GM19395 (cell line): ENCODE measurements around the gene FMNL2.
"Not testable (repeated sequence)": the region's sequence is repeated elsewhere in the genome, so short reads cannot be mapped to it uniquely, and the experiment has no call there.

Experiments used
- ATAC-seq: cut with Tn5 transposase; IDR thresholded peaks from one replicate; pipeline ENCODE4 v1.9.1; 2021; ENCODE audit warnings: mild to moderate bottlenecking, moderate library complexity; ENCODE audit not compliant: unreplicated experiment

Gene FMNL2

DNA sequence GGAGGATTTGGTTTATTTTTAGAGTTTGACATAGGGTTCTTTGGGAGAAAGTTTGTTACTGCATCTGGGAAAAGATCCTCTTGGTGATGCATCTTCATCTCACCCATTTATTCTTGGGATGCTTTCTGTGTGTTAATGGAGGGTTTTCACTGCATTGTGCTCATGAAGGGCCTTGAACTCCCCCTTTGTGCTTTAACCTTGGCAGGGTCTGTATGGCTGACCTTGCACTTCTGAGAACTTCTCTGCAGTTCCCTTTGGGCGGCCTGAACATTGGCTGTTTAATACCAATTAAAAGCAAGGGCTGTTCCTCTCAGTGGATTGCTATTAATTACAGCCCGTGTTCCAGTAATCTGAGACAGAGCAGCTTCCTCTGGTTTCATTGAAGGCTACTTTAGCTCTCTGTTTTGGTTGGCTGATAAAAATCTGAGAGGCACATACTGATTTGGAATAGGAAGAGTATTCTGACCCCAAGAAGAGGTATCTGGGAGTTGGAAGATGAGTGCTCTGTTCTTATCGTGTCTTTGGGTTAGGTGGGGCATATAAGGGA is 37.5 kb downstream of the FMNL2 start:
- ATAC-seq: no peak

DNA sequence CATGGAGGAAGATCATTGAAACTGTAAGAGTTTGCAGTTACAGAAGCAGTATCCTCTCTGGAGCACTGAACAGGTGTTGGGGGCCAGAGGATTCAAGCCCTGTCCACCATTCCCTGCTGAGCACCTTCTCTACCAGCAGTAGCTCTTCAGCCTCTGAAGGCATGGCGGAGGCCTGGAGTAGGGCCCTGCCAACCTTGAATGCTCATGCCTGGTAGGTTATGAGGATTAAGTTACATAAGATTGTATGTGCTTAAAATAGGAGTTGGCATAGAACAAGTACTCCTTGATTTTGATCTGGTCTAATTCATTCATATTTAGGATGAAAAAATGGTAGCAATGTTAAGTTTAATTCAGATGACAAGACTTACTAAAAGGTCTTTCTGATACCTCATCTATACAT is 40.2 kb downstream of the FMNL2 start:
- no peak for ATAC-seq

DNA sequence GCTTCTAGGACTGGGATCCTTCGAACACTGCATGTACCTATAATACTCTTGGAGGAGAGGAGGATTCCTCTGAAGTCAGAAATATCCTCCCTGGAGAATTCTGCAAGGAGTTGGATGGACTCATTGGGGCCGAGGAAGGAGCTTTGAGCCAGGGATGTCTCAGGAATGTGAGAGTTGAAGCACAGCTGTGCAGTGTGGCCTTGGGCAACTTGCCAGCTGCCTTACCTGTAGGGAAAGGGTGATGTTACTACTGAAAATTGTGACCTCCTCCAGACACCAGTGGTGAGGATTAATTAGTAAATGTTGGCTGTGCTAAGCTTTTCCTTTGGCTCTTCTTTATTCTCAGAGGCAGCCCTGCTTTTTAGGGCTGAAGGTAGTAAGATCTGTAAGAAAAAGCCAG is 41.4 kb downstream of the FMNL2 start:
- no peak for ATAC-seq

DNA sequence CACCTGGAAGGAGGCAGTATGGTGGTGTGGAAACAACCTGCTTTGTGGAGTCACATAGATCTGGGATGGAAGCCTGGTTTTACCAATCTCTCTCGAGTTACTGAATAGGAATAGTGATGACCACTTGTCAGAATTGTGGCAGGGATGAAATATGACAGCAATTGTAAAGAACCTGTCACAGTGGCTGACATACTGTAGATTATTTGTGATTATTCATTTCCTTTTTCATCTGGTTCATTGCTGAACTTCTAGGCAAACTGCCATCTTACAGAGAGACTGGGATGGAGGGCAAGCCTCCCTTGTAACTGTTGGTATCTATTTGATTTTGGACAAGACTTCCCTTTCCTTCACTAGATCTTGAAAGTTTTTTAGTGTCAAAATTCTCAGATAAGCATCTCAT is 42.0 kb downstream of the FMNL2 start:
- no peak for ATAC-seq

DNA sequence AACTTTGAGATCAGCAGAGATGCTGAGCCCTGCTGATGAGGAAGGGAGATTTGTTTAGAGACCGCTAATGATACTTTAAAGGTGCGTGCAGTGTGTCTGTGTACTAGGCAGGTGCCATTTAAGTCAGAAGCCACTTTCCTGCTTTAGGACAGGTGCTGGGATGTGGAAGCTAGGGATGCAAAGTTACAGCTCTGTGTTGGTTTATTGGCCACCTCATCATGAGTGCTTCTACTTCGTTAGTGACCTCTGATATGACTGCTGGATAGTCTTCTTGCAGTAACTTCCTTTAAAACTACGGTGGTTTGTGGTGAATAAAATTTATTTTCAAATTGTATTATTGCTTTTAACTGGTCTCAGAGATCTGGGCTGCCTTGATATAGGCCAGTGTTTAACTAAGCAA is 44.1 kb downstream of the FMNL2 start:
- no peak for ATAC-seq

- no peak for ATAC-seq
Measured at GRCh38 chr2:152380261-152381055, 45.5 kb downstream of the FMNL2 start.

DNA sequence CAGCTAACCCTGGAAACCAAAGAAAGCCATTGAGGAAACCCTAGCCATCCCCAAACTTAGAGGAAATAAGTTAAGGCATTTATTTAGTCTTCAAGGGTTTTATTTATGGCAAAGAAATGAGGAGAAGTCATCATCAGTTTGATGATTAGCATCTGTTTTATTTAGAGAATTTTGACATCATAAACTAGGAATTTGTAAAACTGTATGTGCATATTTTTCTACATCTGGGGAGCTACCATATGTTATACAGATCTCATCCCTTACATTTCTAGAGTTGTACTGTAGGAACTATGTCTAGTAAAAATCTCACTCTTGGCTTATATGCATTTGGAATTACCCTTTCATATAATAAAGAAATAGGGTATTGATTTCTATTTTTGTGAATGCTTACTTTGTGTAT is 48.7 kb downstream of the FMNL2 start:
- no peak for ATAC-seq

- no peak for ATAC-seq
Measured at GRCh38 chr2:152384992-152385391, 50.0 kb downstream of the FMNL2 start.

GRCh38 chr2:152385650-152386049 is 50.7 kb downstream of the FMNL2 start:
- ATAC-seq: no peak

DNA sequence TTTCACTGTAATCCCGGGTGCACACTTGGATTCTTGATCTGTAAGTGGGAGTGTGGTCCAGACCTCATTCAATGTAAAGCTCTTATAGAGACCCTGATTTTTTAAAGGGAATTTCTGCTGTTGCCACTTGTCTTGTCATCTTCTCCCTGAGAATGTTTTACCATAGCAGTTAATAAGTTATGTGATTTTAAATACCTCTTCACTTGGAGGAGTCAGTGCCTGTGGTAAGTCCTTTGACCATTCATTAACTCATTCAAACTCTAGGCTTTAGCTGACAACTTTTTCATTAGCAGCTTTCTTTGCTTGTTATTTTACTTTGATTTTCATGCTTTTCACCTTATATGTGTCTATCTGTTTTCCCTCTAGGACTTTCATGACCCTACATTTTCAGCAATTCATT is 51.3 kb downstream of the FMNL2 start:
- ATAC-seq: peak; percentile 56

DNA sequence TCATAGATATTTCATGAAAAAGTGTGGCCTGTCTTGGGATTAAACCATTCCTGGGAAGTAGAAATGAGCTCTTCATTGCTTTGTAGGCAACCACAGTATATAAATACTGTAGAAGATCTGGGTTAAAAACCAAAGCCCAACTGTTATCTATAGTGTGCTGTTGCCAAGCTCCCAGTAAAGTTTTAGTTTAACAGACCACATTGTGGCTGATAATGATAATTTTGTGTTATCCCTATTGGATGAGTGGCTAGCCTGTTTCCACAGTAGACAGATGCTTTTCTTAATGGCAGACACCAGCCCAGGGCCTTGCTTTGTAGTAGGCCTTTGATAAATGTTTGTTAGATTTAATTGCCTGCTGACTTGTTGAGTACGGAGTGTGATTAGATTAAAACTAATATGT is 52.1 kb downstream of the FMNL2 start:
- no peak for ATAC-seq

DNA sequence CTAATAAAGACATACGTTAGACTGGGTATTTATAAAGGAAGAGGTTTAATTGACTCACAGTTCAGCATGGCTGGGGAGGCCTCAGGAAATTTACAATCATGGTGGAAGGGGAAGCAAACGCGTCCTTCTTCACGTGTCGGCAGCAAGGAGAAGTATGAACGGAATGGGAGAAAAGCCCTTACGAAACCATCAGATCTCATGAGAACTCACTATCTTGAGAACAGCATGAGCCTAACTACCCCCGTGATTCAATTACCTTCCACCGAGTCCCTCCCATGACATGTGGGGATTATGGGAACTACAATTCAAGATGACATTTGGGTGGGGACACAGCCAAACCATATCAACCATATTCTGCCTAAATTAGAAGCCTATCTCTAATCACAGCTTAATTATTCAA is 53.3 kb downstream of the FMNL2 start:
- ATAC-seq: not testable (repeated sequence)

- no peak for ATAC-seq
Measured at GRCh38 chr2:152389483-152389882, 54.5 kb downstream of the FMNL2 start.

GRCh38 chr2:152390837-152391236 is 55.9 kb downstream of the FMNL2 start:
- ATAC-seq: no peak

GRCh38 chr2:152391318-152391717 is 56.3 kb downstream of the FMNL2 start:
- no peak for ATAC-seq

DNA sequence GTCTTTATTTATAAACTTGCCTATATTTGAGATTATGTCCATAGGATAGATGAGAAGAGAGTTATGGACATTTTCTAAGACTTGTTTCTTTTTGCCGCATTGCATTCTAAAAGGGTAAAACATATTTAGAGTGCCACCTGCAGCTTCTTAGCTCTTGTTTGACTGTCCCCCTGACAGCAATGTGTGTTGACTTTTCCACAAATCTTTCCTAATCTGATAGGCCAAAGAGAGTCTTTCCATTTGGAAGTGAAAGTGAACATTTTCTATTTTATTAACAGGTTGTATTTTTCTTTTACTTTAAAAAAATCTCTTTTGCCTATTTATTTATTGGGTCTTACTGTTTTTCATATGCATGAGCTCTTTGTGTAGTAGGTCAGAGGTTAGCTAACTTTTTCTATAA is 58.4 kb downstream of the FMNL2 start:
- no peak for ATAC-seq

- ATAC-seq: no peak
Measured at GRCh38 chr2:152394326-152394725, 59.4 kb downstream of the FMNL2 start.

DNA sequence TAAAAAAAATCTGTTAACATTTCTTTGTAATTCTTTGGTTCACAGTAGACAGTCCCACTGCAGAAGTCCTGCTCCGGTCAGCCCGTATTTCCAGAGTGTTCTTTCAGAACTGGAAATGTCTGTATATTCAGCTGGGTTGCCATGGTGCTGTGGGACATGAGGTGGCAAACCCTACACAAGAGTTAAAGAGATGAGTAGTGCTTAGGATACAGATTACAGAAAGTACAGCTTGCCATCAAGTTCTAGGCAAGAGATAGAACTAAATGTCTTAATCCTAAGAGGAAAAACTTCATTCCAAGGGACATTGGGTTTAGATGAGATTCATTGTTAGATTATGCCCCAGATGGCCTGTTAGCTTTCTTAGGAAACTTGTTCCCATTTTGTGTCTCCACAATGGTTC is 60.1 kb downstream of the FMNL2 start:
- no peak for ATAC-seq

- no peak for ATAC-seq
Measured at GRCh38 chr2:152395572-152395971, 60.6 kb downstream of the FMNL2 start.

GRCh38 chr2:152396051-152396511 is 61.1 kb downstream of the FMNL2 start:
- ATAC-seq: no peak

- ATAC-seq: no peak
Measured at GRCh38 chr2:152396763-152397162, 61.8 kb downstream of the FMNL2 start.

DNA sequence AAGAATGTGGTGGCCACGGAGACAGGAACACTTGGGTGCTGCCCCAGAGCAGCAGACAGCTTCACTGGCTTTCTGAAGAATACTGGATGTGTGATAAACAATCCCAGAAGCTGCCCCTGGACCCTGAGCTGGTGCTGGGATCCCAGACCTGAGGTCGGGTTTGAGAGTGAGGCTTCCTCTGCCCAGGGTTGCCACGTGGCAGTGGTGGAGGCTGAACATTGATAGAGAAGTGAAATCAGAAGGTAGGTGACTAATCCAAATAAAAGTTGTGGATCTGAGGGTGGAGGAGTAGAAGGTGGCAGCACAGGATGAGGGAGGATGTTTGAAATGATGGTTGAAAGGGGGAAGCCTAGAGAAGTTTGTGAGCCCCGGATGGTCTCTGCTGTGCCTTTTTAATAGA is 64.0 kb downstream of the FMNL2 start:
- ATAC-seq: no peak
